Tibial nerve (tissue), 4 donors: ENCODE results near the gene PIH1D1.

Source experiments
- CTCF ChIP-seq, 5 experiments: fragments of 200-600 bp in 3 of 5; fragments of 450-650 bp in 2 of 5; sonication (generic) in 3 of 5; IDR thresholded peaks; one replicate each; pipeline ENCODE4 v1.5.1; 2016 to 2019; ENCODE audit warnings: antibody characterized with exemption in 5 of 5, mild to moderate bottlenecking in 3 of 5, moderate library complexity in 2 of 5
- EP300 ChIP-seq, 2 donors: sonication (generic); formaldehyde crosslinking; IDR thresholded peaks; one replicate each; pipeline ENCODE4 v1.6.1; 2017; ENCODE audit warnings: antibody characterized with exemption in 2 of 2, mild to moderate bottlenecking in 1 of 2
- POLR2A ChIP-seq, 2 donors: fragments of 450-650 bp; IDR thresholded peaks; one replicate each; pipeline ENCODE4 v1.6.1; 2017; ENCODE audit warnings: antibody characterized with exemption in 2 of 2, mild to moderate bottlenecking in 2 of 2, moderate library complexity in 2 of 2

- no peak for TF ChIP-seq CTCF (IDR thresholded peaks at IDR 0.05)
- TF ChIP-seq EP300 (IDR thresholded peaks at IDR 0.05), result no peak
- TF ChIP-seq POLR2A (IDR thresholded peaks at IDR 0.05), result no peak
These were observed 39.6 kb upstream of the PIH1D1 start for GRCh38 chr19:49491030-49491803.
